Measurements from ENCODE around the gene PRICKLE3. TPM values are rescaled to one million over a fixed set of nuclear protein-coding genes. Genes with fewer than 3 reads are reported as not detected.

Gene PRICKLE3
- total RNA-seq, 1 experiment from 2014 or later: 22.3 TPM

DNA sequence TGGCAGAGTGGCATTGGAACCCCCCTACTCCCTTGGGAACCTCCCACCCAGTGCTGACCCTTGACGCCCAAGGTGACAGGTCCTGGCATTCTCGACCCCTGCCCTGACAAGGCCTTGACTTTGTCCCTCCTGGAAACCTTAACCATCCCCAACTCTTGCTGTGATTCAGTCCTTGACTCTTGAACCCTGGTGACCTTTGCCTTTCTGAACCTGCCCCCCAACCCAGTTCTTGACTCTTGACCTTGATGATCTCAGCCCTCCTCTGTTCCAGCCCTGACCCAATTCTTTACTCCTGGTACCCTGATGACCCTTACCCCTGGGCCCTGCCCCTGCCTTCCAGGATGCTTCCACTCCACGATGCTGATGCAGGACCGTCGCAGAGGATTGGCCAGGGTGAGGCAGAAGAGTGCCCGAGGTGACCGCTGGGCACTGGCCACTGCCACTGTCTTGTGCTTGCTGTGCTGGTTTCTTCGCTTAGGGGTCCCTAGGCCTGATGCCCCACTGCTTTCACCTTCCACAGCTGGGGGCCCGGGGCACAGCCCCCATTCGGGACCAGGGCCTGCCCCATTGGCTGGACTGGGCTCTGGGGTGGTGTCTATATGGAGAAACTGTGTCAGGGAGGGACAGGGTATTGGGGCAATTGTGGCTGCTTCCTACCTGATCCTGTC, 45.3 kb upstream of the PRICKLE3 start:
- no peak overlapping the region for H3K27ac Mint-ChIP-seq (ENCODE audit: unreplicated experiment)
- H3K27me3 Mint-ChIP-seq (ENCODE audit: unreplicated experiment): peaks cover 6% of the 10 kb centered on the region
- H3K9me3 Mint-ChIP-seq (ENCODE audit: low read depth, unreplicated experiment): no peaks in the 10 kb centered on the region

DNA sequence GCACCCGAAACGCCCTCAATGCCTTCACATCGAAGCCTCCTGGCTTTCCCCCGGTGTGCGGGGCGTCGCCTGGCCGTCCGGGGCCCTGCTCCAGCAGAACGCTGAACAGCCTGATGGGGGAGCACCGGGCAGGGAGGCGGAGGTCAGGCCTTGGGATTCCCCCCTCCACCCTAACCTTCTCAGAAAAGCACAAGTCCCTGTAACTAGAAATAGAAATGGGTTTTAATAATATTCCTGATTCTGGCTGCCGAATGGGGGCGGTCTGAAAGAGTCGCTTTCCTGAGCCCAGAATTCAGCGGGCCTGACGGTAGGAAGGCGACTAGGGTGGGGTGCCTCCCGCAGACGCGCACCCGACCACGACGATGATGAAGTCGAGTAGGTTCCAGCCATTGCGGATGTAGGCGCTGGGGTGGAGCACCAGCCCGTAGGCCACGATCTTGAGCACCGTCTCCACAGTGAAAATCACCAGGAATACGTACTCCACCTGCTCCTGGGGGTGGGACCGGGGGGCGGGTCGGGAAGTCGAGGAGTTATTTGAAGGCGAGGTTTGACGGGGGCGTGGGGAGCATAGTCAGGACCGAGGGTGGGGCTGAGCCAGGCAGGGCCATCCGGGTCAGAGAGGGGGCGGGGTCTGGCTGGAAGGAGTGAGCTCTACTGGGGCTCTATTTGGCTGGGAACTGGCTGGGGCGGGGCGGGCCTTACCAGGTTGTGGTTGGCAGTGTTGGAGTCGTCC, 44.5 kb upstream of the PRICKLE3 start:
- Mint-ChIP-seq H3K9me3 (ENCODE audit: low read depth, unreplicated experiment) (no peaks in the 10 kb centered on the region), H3K27me3 (ENCODE audit: unreplicated experiment) (peaks cover 14% of the 10 kb centered on the region), H3K27ac (ENCODE audit: unreplicated experiment) (no peak overlapping the region), H3K4me1 (ENCODE audit: low read depth, unreplicated experiment) (no peaks in the 10 kb centered on the region), H3K4me3 (ENCODE audit: low read depth, unreplicated experiment) (peak overlapping the region; percentile 58), H3K36me3 (ENCODE audit: insufficient read depth, unreplicated experiment) (peaks cover 11% of the 10 kb centered on the region)
- CTCF ChIA-PET: no interaction called here
- TF ChIP-seq CTCF (IDR thresholded peaks at IDR 0.05; ENCODE audit: unreplicated experiment): no peak
- intact Hi-C loops (cut with micrococcal nuclease; ENCODE audit: unreplicated experiment): no loop called here
- peak; percentile 62 for DNase-seq
- BruUV-seq (replicated peaks): no TSS peak

More for the DNA sequence above, 45.3 kb upstream of the PRICKLE3 start:
- Mint-ChIP-seq H3K4me1 (ENCODE audit: low read depth, unreplicated experiment) (no peaks in the 10 kb centered on the region), H3K36me3 (ENCODE audit: insufficient read depth, unreplicated experiment) (peaks cover 19% of the 10 kb centered on the region), H3K4me3 (ENCODE audit: low read depth, unreplicated experiment) (peak overlapping the region; percentile 58)
- intact Hi-C loops (cut with micrococcal nuclease; ENCODE audit: unreplicated experiment): no loop called here
- BruUV-seq (replicated peaks): no TSS peak
- CTCF ChIA-PET: no interaction called here
- no peak for DNase-seq
- TF ChIP-seq CTCF (IDR thresholded peaks at IDR 0.05; ENCODE audit: unreplicated experiment): no peak

- no peak for TF ChIP-seq CTCF (IDR thresholded peaks at IDR 0.05; ENCODE audit: unreplicated experiment)
- no peaks in the 10 kb centered on the region for H3K4me1 Mint-ChIP-seq (ENCODE audit: low read depth, unreplicated experiment)
- DNase-seq: no peak
- H3K27ac Mint-ChIP-seq (ENCODE audit: unreplicated experiment): no peak overlapping the region
- no peak overlapping the region for H3K4me3 Mint-ChIP-seq (ENCODE audit: low read depth, unreplicated experiment)
- H3K9me3 Mint-ChIP-seq (ENCODE audit: low read depth, unreplicated experiment): no peaks in the 10 kb centered on the region
- intact Hi-C loops (cut with micrococcal nuclease; ENCODE audit: unreplicated experiment): no loop called here
- BruUV-seq (replicated peaks): no TSS peak
- CTCF ChIA-PET: interaction anchor here (1.2 kb wide), 1 partner anchor 37 kb away, joined by 3 read pairs; no protein-coding TSS in a partner anchor
- no peaks in the 10 kb centered on the region for H3K36me3 Mint-ChIP-seq (ENCODE audit: insufficient read depth, unreplicated experiment)
- H3K27me3 Mint-ChIP-seq (ENCODE audit: unreplicated experiment): peaks cover 38% of the 10 kb centered on the region
Measured at GRCh38 chrX:49228185-49228584, 42.0 kb upstream of the PRICKLE3 start.

GRCh38 chrX:49227726-49228125, 41.6 kb upstream of the PRICKLE3 start:
- TF ChIP-seq CTCF (IDR thresholded peaks at IDR 0.05; ENCODE audit: unreplicated experiment): no peak
- BruUV-seq (replicated peaks): no TSS peak
- CTCF ChIA-PET: interaction anchor here (1.2 kb wide), 1 partner anchor 37 kb away, joined by 3 read pairs; no protein-coding TSS in a partner anchor
- DNase-seq: no peak
- Mint-ChIP-seq H3K36me3 (ENCODE audit: insufficient read depth, unreplicated experiment) (no peaks in the 10 kb centered on the region), H3K4me3 (ENCODE audit: low read depth, unreplicated experiment) (no peak overlapping the region), H3K4me1 (ENCODE audit: low read depth, unreplicated experiment) (no peaks in the 10 kb centered on the region), H3K9me3 (ENCODE audit: low read depth, unreplicated experiment) (no peaks in the 10 kb centered on the region), H3K27ac (ENCODE audit: unreplicated experiment) (no peak overlapping the region), H3K27me3 (ENCODE audit: unreplicated experiment) (peaks cover 43% of the 10 kb centered on the region)
- intact Hi-C loops (cut with micrococcal nuclease; ENCODE audit: unreplicated experiment): no loop called here
